ENCODE data around the gene ARHGEF1.

DNA sequence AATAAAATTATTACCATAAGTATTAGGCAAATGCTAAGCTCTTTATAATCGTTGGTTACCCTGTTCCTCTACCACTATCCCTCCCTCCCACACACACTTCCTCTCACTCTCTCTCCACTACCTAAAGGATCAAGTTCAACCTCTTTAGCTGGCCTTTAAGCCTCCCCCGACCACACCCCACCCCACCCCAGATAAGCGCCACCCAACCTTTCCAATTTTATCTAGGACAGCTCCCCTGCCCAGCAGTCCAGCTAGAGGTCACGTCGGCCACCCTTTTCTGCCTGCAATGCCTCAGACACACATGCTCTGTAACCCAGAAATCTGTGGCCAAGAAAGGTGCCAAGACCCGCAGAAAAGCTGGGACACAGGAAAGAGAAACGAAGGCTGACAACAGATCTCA is 39.6 kb upstream of the ARHGEF1 start:
- TF ChIP-seq, protein P1, sequence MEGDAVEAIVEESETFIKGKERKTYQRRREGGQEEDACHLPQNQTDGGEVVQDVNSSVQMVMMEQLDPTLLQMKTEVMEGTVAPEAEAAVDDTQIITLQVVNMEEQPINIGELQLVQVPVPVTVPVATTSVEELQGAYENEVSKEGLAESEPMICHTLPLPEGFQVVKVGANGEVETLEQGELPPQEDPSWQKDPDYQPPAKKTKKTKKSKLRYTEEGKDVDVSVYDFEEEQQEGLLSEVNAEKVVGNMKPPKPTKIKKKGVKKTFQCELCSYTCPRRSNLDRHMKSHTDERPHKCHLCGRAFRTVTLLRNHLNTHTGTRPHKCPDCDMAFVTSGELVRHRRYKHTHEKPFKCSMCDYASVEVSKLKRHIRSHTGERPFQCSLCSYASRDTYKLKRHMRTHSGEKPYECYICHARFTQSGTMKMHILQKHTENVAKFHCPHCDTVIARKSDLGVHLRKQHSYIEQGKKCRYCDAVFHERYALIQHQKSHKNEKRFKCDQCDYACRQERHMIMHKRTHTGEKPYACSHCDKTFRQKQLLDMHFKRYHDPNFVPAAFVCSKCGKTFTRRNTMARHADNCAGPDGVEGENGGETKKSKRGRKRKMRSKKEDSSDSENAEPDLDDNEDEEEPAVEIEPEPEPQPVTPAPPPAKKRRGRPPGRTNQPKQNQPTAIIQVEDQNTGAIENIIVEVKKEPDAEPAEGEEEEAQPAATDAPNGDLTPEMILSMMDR (IDR thresholded peaks at IDR 0.05; ENCODE audit: insufficient read depth, low read depth, low read length), result no peak
- no peak for TF ChIP-seq EZH2 (IDR thresholded peaks at IDR 0.05; ENCODE audit: insufficient read depth, low read length)

Measured in astrocyte (in vitro differentiated cells and primary cell).